Measurements from ENCODE around the gene MGAT5B.

- TF ChIP-seq SIN3A (IDR thresholded peaks at IDR 0.05; ENCODE audit: borderline replicate concordance, insufficient read depth, low read length) (no peak), TAF1 (IDR thresholded peaks at IDR 0.05; ENCODE audit: borderline replicate concordance, insufficient read depth, low read length) (no peak), POLR2AphosphoS5 (IDR thresholded peaks at IDR 0.05; ENCODE audit: low read depth, low read length) (no peak), REST (IDR thresholded peaks at IDR 0.05; ENCODE audit: insufficient read depth in 1 of 2, low read depth in 2 of 2, low read length in 2 of 2) (no peak), FOXP2 (optimal IDR thresholded peaks at IDR 0.05; ENCODE audit: borderline replicate concordance, extremely low read depth, extremely low read length, insufficient read depth) (no peak)
Measured at GRCh38 chr17:76966016-76966415, 97.8 kb downstream of the MGAT5B start.

Measured in PFSK-1 (cell line).